MM.1S (cell line): ENCODE data around the gene PARD3.
A peak's percentile ranks its signal among the peaks of the same experiment; 100 is the strongest.

Source experiments
- DNase-seq: peaks from one replicate; pipeline ENCODE4 v3.0.0-alpha.2; 2015
- H2AFZ ChIP-seq: fragments of 300-600 bp; sonication (generic); 2 replicates; pipeline ENCODE4 v1.6.0; 2016; ENCODE audit warnings: antibody characterized with exemption, low read length
- H3F3A ChIP-seq: fragments of 300-600 bp; sonication (generic); 2 replicates; pipeline ENCODE4 v1.6.1; 2016; ENCODE audit warnings: mild to moderate bottlenecking, antibody characterized with exemption, low read length, moderate library complexity, mixed read lengths; ENCODE audit not compliant: insufficient read depth
- H3K27ac ChIP-seq: fragments of 300-600 bp; sonication (generic); 2 replicates; pipeline ENCODE4 v1.5.1; 2016; ENCODE audit warnings: mild to moderate bottlenecking, low read length
- H3K27me3 ChIP-seq: fragments of 300-600 bp; sonication (generic); replicated peaks from 2 replicates; pipeline ENCODE4 v1.6.0; 2016; ENCODE audit warnings: low read length; ENCODE audit not compliant: insufficient read depth
- H3K36me3 ChIP-seq: fragments of 300-600 bp; sonication (generic); replicated peaks from 2 replicates; pipeline ENCODE4 v1.6.1; 2016; ENCODE audit warnings: mild to moderate bottlenecking, low read length, mixed read lengths; ENCODE audit not compliant: insufficient read depth
- H3K4me1 ChIP-seq: fragments of 300-600 bp; sonication (generic); 2 replicates; pipeline ENCODE4 v1.6.1; 2016; ENCODE audit warnings: low read length, mixed read lengths
- H3K4me2 ChIP-seq: fragments of 300-600 bp; sonication (generic); 2 replicates; pipeline ENCODE4 v1.6.0; 2016; ENCODE audit warnings: low read depth, low read length
- H3K4me3 ChIP-seq: fragments of 300-600 bp; sonication (generic); 2 replicates; pipeline ENCODE4 v1.5.1; 2016; ENCODE audit warnings: low read length, mixed read lengths
- H3K79me2 ChIP-seq: fragments of 300-600 bp; sonication (generic); 2 replicates; pipeline ENCODE4 v1.6.1; 2016; ENCODE audit warnings: mixed run types, low read length, mixed read lengths
- H3K9ac ChIP-seq: fragments of 300-600 bp; sonication (generic); 2 replicates; pipeline ENCODE4 v1.6.1; 2016; ENCODE audit warnings: low read length, mixed read lengths
- H3K9me2 ChIP-seq: fragments of 300-600 bp; sonication (generic); replicated peaks from 2 replicates; pipeline ENCODE4 v1.6.1; 2016; ENCODE audit warnings: mild to moderate bottlenecking, low read length, mixed read lengths; ENCODE audit not compliant: insufficient read depth
- H3K9me3 ChIP-seq: fragments of 300-600 bp; sonication (generic); replicated peaks from 2 replicates; pipeline ENCODE4 v1.6.1; 2016; ENCODE audit warnings: mild to moderate bottlenecking, low read length, mixed read lengths; ENCODE audit not compliant: insufficient read depth
- H4K20me1 ChIP-seq: fragments of 300-600 bp; sonication (generic); 2 replicates; pipeline ENCODE4 v1.6.1; 2016; ENCODE audit warnings: mild to moderate bottlenecking, low read length, moderate library complexity, mixed read lengths; ENCODE audit not compliant: insufficient read depth
- EZH2 ChIP-seq: fragments of 300-600 bp; sonication (generic); optimal IDR thresholded peaks from 2 replicates; pipeline ENCODE3; 2017; ENCODE audit warnings: low read depth, mild to moderate bottlenecking, antibody characterized with exemption, low read length, mixed read lengths
- EZH2phosphoT487 ChIP-seq: fragments of 300-600 bp; sonication (generic); IDR thresholded peaks from 2 replicates; pipeline ENCODE4 v1.6.1; 2018; ENCODE audit warnings: antibody characterized with exemption, low read length
- TF ChIP-seq, protein P1 (sequence below): fragments of 300-600 bp; sonication (generic); IDR thresholded peaks from 2 replicates; pipeline ENCODE4 v1.5.1; 2016; ENCODE audit warnings: antibody characterized with exemption, low read length, mixed read lengths

The PARD3 gene

GRCh38 chr10:34655286-34656170 lies 159.6 kb downstream of the PARD3 start:
- no peaks in the 10 kb centered on the region for H3K9me2 ChIP-seq
- TF ChIP-seq EZH2 (no peak), EZH2phosphoT487 (no peak)
- TF ChIP-seq, protein P1, sequence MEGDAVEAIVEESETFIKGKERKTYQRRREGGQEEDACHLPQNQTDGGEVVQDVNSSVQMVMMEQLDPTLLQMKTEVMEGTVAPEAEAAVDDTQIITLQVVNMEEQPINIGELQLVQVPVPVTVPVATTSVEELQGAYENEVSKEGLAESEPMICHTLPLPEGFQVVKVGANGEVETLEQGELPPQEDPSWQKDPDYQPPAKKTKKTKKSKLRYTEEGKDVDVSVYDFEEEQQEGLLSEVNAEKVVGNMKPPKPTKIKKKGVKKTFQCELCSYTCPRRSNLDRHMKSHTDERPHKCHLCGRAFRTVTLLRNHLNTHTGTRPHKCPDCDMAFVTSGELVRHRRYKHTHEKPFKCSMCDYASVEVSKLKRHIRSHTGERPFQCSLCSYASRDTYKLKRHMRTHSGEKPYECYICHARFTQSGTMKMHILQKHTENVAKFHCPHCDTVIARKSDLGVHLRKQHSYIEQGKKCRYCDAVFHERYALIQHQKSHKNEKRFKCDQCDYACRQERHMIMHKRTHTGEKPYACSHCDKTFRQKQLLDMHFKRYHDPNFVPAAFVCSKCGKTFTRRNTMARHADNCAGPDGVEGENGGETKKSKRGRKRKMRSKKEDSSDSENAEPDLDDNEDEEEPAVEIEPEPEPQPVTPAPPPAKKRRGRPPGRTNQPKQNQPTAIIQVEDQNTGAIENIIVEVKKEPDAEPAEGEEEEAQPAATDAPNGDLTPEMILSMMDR: peak; percentile 72
- no peak overlapping the region for H3K4me2 ChIP-seq
- H3K9me3 ChIP-seq: no peaks in the 10 kb centered on the region
- no peaks in the 10 kb centered on the region for H3K27me3 ChIP-seq
- no peak overlapping the region for H3K27ac ChIP-seq
- H3K9ac ChIP-seq: no peak overlapping the region
- H3K79me2 ChIP-seq: peaks cover 63% of the 10 kb centered on the region
- H3F3A ChIP-seq: no peaks in the 10 kb centered on the region; the same call in 1 of the 2 replicates
- peak; percentile 62 for DNase-seq
- no peak overlapping the region for H2AFZ ChIP-seq
- peaks cover 12% of the 10 kb centered on the region; the same call in 1 of the 2 replicates for H3K4me1 ChIP-seq
- no peak overlapping the region for H3K4me3 ChIP-seq
- no peaks in the 10 kb centered on the region for H3K36me3 ChIP-seq
- peaks cover 22% of the 10 kb centered on the region for H4K20me1 ChIP-seq

GRCh38 chr10:34654211-34654610 lies 160.9 kb downstream of the PARD3 start:
- peaks cover 69% of the 10 kb centered on the region for H3K79me2 ChIP-seq
- H3K4me1 ChIP-seq: peaks cover 12% of the 10 kb centered on the region; the same call in 1 of the 2 replicates
- H3K27ac ChIP-seq: no peak overlapping the region

DNA sequence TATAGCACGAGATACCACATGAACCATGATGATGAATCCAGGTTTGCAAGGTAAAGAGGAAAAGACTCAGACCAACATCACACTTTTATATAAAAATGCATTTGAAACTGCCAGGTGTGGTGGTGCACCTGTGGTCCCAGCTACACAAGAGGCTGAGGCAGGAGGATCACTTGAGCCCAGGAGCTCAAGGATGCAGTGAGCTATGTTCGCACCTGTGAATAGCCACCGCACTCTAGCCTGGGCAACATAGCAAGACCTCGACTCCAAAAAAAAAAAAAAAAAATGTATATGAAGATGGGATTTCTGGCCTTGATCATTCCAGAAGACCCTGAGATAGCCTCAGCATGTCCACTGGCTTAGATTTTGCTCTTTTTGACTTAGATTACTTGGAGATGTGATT lies 161.6 kb downstream of the PARD3 start:
- H3K27me3 ChIP-seq: no peaks in the 10 kb centered on the region
- no peaks in the 10 kb centered on the region for H3K9me2 ChIP-seq
- no peaks in the 10 kb centered on the region; the same call in 1 of the 2 replicates for H3F3A ChIP-seq
- H3K9me3 ChIP-seq: no peaks in the 10 kb centered on the region
- H3K4me2 ChIP-seq: no peak overlapping the region
- no peak overlapping the region for H2AFZ ChIP-seq
- no peak overlapping the region for H3K4me3 ChIP-seq
- H3K79me2 ChIP-seq: peaks cover 70% of the 10 kb centered on the region
- no peaks in the 10 kb centered on the region for H3K36me3 ChIP-seq
- H3K27ac ChIP-seq: no peak overlapping the region
- TF ChIP-seq EZH2phosphoT487: no peak
- no peak for TF ChIP-seq EZH2
- TF ChIP-seq, protein P1: no peak
- H3K4me1 ChIP-seq: peaks cover 12% of the 10 kb centered on the region; the same call in 1 of the 2 replicates
- DNase-seq: peak; percentile 18
- peaks cover 22% of the 10 kb centered on the region for H4K20me1 ChIP-seq
- no peak overlapping the region for H3K9ac ChIP-seq

More at GRCh38 chr10:34654211-34654610, 160.9 kb downstream of the PARD3 start:
- no peaks in the 10 kb centered on the region for H3K9me2 ChIP-seq
- H3K9me3 ChIP-seq: no peaks in the 10 kb centered on the region
- no peak overlapping the region for H2AFZ ChIP-seq
- H3K4me2 ChIP-seq: no peak overlapping the region
- no peak overlapping the region for H3K4me3 ChIP-seq
- H4K20me1 ChIP-seq: peaks cover 22% of the 10 kb centered on the region
- H3K9ac ChIP-seq: no peak overlapping the region
- no peaks in the 10 kb centered on the region for H3K36me3 ChIP-seq
- TF ChIP-seq EZH2phosphoT487 (no peak), EZH2 (no peak)
- TF ChIP-seq, protein P1: no peak
- H3F3A ChIP-seq: no peaks in the 10 kb centered on the region; the same call in 1 of the 2 replicates
- DNase-seq: no peak
- H3K27me3 ChIP-seq: no peaks in the 10 kb centered on the region
